GM21529 (cell line): ENCODE results near the gene PTH1R.

Experiments
- ATAC-seq: cut with Tn5 transposase; IDR thresholded peaks from one replicate; pipeline ENCODE4 v1.9.1; 2021; ENCODE audit not compliant: unreplicated experiment

Gene PTH1R

DNA sequence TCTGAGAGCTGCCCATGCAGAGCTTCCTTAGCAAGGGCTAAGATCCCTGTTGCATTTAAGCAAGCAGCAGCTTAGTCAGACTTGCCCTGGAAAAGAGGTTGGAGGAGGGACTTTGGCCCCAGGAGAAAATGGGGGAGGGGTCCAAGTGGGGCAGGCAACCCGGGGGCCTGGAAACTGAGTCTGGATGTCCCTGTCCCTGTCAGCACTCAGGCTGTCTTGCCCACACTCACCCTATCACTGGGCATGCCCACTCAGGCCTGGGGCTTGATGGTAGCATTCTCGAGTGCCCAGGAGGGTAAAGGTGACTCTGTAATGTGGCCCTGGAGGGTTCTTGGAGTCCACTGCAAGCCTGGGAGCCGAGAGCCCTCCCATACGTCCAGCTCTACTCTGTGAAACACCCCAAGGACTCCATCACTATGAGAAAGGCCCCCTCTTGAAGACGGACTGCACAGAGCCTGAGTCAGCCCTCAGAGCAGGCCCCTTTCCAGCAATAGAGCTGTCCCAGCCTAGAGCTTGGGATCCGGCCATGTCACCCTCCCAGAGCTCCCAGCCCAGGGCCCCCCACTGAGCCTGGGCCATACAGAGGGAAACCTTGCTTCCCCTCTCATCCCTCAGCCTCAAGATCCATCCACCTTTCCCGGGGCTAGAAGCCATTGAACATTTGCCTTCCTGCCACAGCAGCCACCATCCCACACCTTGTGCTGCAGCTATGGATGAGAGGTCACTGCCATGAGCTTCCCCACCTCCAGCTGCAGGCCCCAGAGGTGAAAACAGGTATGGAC, 27.6 kb upstream of the PTH1R start:
- no peak for ATAC-seq

DNA sequence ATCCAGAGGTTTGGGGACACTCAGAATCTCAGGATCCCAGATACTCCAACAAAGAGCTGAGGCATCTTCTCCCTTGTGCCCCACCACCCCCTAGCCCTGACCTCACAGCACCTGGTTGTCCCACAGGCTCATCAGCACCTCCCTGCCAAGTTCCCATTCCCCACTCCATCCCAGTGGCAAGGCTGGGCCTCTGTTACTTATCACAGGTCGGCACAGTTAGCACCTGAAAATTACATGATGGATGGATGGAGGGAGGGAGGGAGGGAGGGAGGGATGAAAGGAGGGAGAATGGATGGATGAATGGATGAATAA, 27.1 kb upstream of the PTH1R start:
- no peak for ATAC-seq

DNA sequence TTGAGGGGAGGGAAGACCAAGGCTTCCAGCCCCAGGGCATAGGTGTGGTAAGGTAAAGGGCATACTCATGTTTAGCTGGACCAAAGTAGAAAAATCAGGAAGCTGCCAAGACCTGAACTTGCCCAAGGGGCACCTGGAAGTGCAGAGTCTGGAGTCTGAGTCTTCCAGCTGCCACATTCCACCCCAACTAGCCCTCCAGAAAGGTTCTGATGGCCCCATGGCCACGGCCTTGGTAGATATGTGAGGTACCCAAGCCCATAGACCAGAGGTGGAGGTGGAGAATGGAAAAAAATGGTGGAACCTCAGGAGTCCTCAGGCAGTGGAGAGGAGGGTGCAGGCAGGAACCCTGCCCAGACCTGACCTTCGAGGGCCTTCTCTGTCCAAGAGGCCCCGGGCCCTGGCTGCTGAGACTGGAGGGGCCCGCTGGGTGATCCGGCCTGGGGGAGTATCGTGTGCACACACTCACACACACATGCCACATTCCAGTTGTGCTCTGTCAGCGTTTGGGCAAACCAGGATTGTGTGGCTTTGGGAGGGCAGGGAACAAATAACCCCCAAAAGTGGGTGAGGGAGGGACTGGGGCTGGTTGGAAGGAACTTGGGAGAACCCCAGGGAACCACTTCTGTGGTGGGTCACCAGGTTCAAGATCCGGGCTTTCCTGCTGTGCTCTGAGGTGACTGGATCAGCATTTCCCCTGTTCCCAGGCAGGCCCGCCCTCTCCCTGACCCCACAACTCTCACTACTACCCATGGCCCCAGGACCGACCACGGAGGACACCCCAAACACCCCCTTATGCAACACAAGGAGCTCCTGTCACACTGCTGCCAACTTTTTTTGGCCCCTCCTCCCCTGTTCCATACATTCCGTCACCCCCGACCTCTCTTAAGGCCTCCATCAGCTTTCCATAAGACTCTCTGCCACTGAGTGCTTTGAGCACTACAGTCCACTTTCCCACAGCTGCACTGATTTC, 25.9 kb upstream of the PTH1R start:
- ATAC-seq: no peak

DNA sequence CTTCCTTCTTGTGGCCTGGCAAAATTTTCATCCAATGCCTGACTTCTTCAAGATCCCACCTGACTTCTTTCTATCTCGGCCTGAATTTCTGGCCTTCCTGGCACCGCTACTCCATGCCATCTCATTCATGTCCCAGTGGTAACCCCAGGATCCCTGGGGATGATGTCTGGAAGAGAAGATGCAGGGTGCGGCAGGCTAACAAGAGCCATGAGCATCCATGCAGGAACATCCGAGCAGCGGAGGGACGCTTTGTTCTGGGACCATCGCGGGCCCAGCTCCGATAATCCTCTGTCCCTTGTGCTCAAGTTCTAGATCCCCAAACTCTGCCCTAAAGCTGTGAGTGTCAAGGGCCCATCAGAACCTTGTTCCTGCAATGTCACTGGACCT, 25.2 kb upstream of the PTH1R start:
- no peak for ATAC-seq

DNA sequence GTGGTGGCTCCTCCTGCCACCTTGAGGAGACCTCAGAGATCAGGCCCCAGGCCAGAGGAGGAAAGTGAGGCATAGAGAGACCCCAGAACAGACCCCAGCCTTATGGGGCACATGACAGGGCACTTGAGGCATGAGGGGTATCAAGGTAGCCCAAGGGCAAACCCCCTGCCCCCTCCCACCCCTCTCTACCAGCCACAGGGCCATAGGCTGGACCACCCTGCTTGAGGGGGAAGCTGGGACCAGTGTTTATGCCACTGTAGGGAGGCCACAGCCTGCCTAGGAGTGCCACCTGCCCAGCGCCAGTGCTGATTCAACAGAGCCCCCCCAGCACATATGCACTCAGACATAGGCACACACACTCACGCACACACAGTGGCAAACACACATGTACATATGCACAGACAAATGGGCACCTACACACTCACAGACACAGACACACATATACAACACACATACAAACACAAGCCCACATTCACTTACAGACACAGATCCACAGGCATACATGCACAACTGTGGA, 24.6 kb upstream of the PTH1R start:
- ATAC-seq: no peak

DNA sequence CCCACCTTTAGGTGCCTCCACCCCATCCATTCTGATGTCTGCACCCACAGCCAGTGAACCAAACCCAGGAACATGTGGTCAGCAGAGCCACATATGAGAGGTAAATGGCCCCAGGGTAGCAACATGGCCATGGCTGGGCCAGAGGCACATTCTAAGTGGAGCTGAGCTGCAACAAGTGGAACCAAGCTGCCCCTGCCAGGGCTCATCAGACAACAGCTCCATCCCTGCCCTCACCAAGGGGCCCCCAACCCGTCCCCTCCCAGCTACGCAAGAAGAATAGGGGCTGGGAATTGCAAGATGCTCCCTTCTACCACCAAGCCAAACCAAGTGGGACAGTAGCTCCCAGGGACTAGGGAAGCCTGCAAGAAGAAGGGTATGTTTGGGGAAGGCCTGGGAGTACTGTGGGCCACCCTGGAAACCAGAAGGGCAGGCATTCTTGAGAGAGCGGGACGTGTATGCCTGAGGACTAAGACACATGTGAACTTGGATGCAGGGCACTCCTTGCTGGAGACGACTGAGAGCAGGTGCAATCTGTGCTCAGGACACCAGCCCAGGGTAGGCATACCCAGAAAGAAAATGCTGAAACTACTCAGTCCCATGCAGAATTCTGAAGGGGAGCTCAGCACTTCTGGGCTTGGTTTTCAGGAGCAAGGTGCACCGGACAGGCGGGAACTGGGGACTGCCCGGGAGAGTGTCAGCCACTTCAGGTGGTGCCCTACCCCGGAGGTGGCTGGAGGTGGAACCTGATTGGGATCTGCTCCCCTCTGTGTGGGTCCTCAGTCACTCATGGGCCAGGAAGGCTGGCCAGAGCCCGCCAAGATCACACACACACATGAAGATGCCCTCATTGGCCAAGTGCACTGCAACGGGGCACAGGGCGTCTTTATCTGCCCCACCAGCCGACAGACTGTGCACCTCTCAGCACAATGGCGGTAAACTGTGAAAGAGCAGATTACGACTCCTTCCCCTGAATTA, 23.8 kb upstream of the PTH1R start:
- no peak for ATAC-seq

DNA sequence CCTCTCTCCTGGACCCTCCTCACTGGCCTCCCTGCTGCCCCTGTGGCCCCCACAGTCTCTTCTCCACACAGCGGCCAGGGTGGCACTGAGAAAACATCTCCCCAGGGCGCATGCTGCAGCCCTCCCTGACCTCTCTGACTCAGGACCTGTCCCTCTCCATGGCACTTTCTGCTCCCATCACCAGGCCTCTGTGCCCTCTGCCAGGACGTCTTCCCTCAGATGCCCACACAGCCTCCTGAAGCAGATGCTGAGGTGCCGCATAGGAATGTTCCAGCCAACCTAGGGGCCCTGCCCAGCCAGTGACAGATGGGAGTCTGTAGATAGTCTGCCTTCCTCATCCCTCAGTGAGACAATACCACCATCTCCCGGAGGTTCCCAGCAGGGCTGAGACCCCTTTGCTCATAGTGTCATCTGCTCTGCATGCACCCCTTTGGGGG, 22.9 kb upstream of the PTH1R start:
- no peak for ATAC-seq

DNA sequence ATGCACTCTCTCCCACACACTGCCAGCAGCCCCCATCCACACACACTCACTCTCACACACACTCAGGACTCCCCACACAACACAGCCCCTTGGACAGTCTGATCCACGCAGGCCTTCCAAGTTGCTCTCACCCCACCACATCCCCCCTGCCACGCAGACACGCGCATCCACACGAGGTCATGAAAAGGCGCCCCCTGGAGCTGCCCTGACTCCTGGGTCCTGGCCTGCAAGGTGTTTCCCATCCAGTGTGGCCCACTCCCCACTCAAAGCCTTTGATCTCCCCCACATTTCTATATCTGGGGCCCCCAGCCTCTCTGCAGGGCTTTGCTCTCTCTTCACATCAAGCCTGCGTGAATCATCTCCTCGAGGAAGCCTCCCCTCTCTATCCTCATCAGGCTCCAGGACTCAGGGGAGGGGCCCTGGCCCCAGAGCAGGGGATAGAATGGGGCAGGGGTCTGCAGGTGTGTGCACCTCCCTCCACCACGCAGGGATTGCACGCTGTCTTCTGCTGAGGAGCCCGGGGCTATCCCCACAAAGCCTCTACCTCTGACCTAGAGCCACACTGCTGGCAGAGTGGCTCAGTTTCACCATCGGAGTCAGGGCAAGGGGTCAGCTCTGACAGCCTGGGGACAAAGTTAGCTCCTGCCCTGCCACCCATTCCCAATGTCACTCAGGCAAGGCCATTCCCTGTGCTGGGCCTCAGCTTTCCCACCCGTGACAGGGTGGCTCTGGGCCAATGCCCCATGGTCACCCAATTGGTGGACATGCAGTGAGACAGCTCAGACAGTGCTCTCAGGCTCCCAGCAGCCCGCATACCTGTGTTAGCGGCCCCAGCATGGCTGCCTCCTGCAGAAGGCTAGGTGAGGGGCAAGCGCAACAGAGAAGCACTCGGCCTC, 20.7 kb upstream of the PTH1R start:
- ATAC-seq: no peak

DNA sequence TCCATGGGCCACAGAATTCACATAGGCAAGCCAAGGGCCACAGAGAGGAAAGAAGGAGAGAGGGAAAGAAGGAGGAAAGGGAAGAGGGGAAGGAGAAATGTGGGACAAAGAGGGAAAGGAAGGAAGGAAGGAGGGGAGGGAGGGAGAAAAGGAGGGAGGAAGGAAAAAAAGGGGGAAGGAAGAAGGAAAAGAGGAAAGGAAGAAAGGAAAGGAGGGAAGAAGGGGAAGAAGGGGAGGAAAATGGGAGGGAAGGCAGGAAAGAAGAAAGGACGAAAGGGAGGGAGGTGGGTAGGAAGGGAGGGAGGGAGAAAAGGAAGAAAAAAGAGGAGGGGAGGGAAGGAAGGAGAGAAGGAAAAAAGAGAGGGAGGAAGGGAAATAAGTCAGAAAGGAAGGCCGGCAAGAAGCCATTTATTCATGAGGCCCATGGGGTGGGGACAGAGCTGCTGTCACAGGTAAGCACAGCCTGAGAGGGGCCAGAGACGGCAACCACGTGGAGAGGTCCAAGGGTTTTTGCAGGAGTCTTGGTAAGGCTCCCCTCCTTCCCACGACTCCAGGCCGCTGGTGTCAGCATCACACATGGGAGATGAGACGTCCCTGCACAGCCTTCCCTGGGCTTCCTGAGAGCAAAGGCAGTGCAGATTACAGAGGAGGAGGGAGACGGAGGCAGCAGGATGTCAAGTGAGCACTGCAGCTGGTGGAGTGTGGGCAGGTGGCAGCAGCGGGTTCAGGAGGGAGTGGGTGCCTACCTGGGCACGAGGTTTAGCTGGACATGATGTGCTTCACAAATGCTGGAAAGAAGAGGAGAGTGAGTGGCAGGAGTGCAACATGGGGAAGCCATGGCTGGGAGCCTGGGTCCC, 19.8 kb upstream of the PTH1R start:
- ATAC-seq: no peak

DNA sequence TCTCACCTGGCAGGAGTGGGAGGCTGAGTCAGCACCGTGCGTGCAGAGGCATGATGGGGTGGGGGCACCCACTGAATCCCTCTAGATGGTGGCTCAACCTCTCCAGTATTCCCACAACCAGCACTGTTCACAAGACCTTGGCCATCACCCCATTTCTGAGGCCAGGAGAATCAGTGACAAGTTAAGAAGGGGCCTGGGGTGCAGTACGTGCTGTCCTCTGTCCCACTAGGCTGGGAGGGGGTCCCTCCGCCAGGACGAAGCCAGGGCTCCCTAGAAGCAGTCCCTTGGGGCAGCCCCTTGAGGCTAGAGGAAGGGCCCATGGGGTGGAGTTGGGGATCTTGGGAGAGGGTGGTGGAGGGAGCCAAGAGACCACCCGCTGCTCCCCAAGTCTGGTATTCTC, 19.1 kb upstream of the PTH1R start:
- ATAC-seq: no peak

DNA sequence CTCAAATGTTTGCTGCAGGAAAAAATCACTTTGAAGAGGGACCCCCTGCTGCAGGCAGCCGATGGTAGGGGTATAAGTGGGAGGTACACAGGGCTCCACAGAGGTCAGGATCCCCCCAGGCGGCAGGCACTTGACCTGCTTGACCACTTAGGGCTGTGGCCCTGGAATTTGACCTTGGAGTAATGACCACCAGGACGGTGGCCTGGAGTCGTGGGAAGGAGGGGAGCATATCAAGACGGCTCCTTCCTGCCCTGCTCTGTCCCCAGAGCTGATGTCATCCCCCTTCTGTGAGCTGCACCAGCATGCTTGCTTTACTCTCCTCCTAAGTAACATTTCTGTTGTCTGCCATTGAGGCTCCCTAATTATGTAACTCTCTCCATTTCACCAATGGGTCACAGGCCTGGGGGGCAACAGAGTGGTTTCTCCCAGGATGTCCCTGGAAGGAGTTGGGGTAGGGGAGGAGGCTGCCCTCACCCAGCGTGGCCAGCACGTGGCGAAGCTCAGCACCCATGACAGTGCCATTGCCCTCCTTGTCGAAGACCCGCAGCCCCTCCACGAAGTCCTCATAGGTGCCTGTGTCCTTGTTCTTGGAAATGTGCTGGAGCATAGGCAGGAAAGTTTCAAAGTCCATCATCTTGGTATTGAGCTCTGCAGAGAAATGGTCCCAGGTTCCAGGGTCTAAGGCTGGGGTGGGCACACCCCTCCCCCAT, 18.4 kb upstream of the PTH1R start:
- no peak for ATAC-seq

DNA sequence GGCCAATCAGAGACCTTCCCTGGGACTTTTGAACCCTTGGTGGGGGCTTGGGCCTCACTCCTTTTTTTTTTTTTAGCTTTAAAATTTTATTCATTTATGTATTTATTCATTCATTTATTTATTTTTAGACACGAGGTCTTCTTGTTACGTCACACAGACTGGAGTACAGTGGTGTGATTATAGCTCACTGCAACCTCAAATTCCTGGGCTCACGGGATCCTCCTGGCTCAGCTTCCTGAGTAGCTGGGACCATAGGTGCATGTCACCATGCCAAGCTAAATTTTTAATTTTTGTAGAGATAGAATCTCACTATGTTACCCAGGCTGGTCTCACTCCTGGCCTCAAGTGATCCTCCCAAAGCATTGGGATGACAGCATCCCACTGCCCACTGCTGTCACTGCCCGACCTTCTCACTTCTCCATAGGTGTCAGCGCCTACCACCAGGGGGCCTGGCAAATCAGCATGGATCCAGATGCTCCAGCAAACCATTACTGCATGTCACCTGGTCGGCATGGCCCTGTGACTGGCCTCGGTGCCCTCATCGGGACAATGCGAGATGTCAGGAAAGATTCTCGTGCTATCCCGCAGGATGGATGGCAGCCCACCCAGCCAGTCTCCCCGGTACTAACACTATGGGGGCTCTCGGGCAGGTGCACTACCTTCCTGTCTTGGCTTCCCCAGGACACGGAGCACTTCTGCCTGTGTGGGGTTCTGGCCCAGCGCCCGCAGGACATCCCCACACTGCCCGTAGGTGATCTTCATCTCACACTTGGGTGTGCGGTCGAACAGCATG, 17.3 kb upstream of the PTH1R start:
- ATAC-seq: no peak

DNA sequence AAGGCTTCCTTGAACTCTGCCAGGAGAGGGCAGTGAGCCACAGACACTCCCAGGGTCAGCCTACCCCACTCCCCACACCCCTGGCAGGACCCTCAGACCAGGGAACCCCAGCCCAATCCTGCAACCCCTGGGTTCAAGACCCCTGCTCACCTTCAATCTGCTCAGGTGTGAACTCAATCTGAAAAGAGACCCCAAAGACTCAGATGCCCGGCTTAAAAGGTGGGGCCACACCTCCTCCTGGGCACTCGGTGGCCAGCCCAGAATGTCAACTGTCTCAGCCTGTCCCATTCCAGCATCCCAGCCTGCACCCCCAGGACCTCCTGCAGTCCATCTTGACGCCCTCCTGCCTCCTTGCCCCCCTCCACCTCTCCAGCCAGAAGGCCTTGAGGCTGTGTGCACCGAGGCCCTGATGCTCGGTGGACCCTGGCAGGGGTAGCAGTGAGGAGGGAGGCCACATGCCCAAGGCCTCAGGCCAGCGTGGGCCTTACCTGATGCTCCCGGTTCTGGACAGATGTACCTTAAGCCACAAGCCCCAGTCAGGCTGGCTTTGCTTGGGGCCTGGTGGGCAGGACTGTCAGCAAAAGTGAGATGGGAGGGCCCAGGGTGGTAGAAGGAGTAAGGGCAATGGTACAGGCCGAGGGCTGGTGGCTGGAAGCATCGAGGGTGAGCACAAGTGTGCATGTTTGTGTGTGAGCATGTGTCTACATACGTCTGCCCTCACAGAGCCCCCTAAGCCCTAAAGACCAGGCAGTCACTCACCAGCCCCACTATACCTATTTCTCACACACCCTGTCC, 16.5 kb upstream of the PTH1R start:
- no peak for ATAC-seq

DNA sequence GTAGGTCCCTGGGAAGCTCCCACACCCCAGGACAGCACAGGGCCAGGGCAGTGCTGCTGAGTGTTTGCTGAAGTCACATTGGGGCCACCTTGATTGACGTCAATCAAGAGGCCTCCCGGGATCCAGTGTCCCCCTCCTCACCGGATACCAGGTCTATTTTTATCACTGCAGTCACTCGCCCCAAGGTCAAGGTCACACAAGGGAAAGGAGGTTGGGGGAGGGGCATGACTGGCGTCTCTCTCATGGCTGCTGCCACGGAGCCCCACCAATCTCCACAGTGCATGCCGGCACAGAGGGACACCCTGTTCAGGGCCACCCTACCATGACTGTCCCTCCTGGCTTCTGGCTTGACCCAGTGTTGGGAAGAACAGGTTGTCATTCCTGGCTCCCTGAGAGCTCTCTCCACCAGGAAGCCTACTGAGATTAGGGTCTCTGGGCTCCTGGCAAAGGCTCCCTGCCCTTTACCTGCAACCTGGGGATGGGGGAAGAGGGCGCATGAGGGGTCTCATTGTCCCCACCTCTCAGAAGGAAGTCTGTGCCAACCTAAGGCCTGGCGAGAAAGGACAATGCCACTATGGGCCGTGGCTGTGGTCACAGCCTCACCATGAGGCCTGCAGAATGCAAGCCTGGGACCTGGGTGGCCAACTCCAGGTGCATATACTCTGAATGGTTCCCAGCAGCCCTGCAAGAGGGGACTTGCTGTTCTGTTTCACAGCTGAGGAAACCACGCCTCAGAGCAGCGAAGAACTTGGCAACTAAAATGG, 15.7 kb upstream of the PTH1R start:
- ATAC-seq: no peak

DNA sequence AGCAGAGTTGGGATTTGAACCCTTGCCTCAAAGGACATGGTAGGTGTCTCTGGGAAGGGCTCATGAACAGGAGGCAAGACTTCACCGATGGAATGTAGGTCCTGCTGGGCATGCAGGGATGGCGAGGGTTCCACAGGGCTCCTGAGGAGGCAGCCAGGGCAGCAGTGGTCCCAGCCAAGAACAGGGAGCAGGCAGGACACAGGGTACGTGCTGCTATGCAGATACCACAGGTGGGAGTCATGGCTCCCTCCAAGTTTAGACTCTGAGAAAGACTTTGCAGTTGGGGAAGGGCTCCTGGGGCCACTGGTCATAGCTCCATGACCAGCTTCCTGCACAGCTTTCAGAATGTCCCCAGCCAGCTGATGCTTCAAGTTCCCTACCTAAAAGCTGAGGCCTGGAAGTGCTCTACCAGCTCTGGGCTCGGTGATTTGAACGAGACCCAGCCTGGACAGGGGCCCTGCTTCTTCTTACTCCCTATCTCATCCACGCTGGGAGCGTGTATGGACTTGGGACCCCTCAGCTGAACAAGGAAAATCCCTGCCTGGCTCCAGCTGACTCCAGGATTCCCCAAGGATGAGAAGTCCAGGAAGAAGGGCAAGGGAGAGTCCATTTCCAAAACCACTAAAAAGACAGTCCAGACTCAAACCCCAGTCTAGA, 15.0 kb upstream of the PTH1R start:
- no peak for ATAC-seq
